ENCODE results near the gene MTHFS.

GRCh38 chr15:79820820-79821219 lies 76.0 kb downstream of the MTHFS start:
- TF ChIP-seq CTCF (IDR thresholded peaks at IDR 0.05), result no peak
- TF ChIP-seq EP300 (IDR thresholded peaks at IDR 0.05), result no peak
- TF ChIP-seq POLR2A (IDR thresholded peaks at IDR 0.05), result no peak
- no peak for TF ChIP-seq POLR2AphosphoS5 (IDR thresholded peaks at IDR 0.05)
